ENCODE measurements around the gene MTA3. TPM values are rescaled to one million over a fixed set of nuclear protein-coding genes. Genes with fewer than 3 reads are reported as not detected.
A peak's percentile ranks its signal among the peaks of the same experiment; 100 is the strongest.

MTA3 gene
- total and polyA plus RNA-seq, 9 donors = 31.9 to 87.5 (median 61.0) TPM

DNA sequence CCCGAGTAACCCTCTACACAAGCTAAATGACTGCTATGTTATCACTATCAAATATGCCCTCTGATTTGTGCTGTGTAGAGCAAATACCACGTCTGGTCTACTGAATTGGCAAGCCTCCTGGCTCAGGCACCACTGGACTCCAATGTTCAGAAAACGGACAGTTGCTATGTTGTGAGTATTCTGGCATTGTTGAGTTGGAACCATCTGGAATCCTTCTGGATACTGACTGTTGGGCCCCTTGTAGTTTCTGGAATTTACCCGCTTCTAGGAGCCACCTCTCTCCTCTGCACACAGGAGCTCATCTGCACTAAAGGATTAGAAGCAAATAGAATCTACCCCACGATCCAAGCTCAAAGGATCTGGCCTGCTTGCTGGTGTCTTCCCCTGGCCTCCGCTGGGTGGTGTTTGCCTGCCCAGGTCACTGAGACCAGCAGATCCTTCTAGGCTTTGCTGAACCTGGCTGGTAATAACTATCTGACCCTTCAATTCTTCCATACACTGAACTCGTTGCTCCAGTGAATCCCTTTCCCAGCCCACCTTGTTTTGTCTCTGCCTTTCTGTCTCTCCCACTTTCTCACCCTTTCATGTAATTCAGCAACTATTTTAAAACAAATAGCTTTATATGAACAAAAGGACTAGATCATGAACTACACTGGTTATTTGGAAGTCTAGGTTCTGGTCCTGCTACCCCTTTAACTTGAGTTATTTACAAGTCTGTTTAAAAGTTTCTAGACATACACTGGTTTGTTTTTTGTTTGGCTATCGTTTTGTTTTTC is 226.0 kb downstream of the MTA3 start:
- Histone ChIP-seq H3K4me1 (ENCODE audit: insufficient read depth) (peaks cover 14% of the 10 kb centered on the region), H3K27ac (peak overlapping the region; percentile 85 to 97), H3K4me3 (no peak overlapping the region), H3K36me3 (no peaks in the 10 kb centered on the region), H3K9me3 (no peaks in the 10 kb centered on the region), H3K27me3 (no peaks in the 10 kb centered on the region)
- TF ChIP-seq CTCF (IDR thresholded peaks at IDR 0.05) (no peak), EP300 (IDR thresholded peaks at IDR 0.05) (no peak), POLR2A (IDR thresholded peaks at IDR 0.05) (no peak)
- intact Hi-C loops (cut with DNase I) = no loop called here
- WGBS, 3 donors = 40 to 43% (median 40%) methylated on average over 8 of the region's 8 CpGs
- DNase-seq = peak in 3 of 5 donors; percentile 29 to 48 (median 46)

GRCh38 chr2:42795275-42795674 is 226.8 kb downstream of the MTA3 start:
- H3K27me3 ChIP-seq = no peaks in the 10 kb centered on the region
- H3K4me3 ChIP-seq = no peak overlapping the region
- DNase-seq = peak in 1 of 5 donors; percentile 14
- peaks cover 14% of the 10 kb centered on the region for H3K4me1 ChIP-seq (ENCODE audit: insufficient read depth)
- TF ChIP-seq POLR2A (IDR thresholded peaks at IDR 0.05) (no peak), EP300 (IDR thresholded peaks at IDR 0.05) (no peak), CTCF (IDR thresholded peaks at IDR 0.05) (no peak)
- WGBS, 3 donors = 90 to 94% (median 92%) methylated on average over 6 of the region's 6 CpGs
- no peaks in the 10 kb centered on the region for H3K9me3 ChIP-seq
- H3K27ac ChIP-seq = peak overlapping the region in 1 of 2 donors; percentile 97
- intact Hi-C loops (cut with DNase I) = no loop called here
- no peaks in the 10 kb centered on the region for H3K36me3 ChIP-seq

- peak in 1 of 5 donors; percentile 36 for DNase-seq
- Histone ChIP-seq H3K27ac (peak overlapping the region; percentile 28 to 97), H3K9me3 (no peaks in the 10 kb centered on the region), H3K27me3 (no peaks in the 10 kb centered on the region), H3K36me3 (no peaks in the 10 kb centered on the region), H3K4me1 (ENCODE audit: insufficient read depth) (peaks cover 14% of the 10 kb centered on the region), H3K4me3 (no peak overlapping the region)
- intact Hi-C loops (cut with DNase I) = no loop called here
- 35 to 73% (median 66%) methylated on average over 3 of the region's 3 CpGs for WGBS, 3 donors
- TF ChIP-seq POLR2A (IDR thresholded peaks at IDR 0.05) (no peak), CTCF (IDR thresholded peaks at IDR 0.05) (no peak)
Measured at GRCh38 chr2:42795841-42796301, 227.4 kb downstream of the MTA3 start.

- no peak for DNase-seq
- Histone ChIP-seq H3K27me3 (no peaks in the 10 kb centered on the region), H3K27ac (peak overlapping the region; percentile 28 to 97), H3K36me3 (no peaks in the 10 kb centered on the region), H3K4me3 (no peak overlapping the region), H3K4me1 (ENCODE audit: insufficient read depth) (peaks cover 17% of the 10 kb centered on the region), H3K9me3 (no peaks in the 10 kb centered on the region)
- intact Hi-C loops (cut with DNase I) = no loop called here
- TF ChIP-seq CTCF (IDR thresholded peaks at IDR 0.05) = no peak
- TF ChIP-seq EP300 (IDR thresholded peaks at IDR 0.05) = no peak
- TF ChIP-seq POLR2A (IDR thresholded peaks at IDR 0.05) = no peak
- 21 to 35% (median 30%) methylated on average over 7 of the region's 7 CpGs for WGBS, 3 donors
Measured at GRCh38 chr2:42796427-42797248, 228.2 kb downstream of the MTA3 start.
